Psoas muscle (tissue), 8 donors: ENCODE results near the gene WNT10A. TPM values are rescaled to one million over a fixed set of nuclear protein-coding genes. Genes with fewer than 3 reads are reported as not detected.

ENCODE experiments used
- ATAC-seq, 4 donors: fragments of 200-7000 bp; cut with Tn5 transposase; one replicate each; pipeline ENCODE4 v1.9.1; 2020; ENCODE audit warnings: moderate library complexity in 3 of 4, mild to moderate bottlenecking in 2 of 4
- DNase-seq, 2 donors: peaks; one replicate each; pipeline ENCODE4 v3.0.0-alpha.2; 2020
- H3K27ac ChIP-seq: fragments of 200-600 bp; one replicate; pipeline ENCODE4 v1.8.0; 2022
- H3K27me3 ChIP-seq, 3 donors: fragments of 200-600 bp in 1 of 3; one replicate each; pipeline versions ENCODE4 v1.6.1 to v1.8.0; 2013 to 2022; ENCODE audit warnings: low read length in 2 of 3, mild to moderate bottlenecking in 2 of 3, moderate library complexity in 1 of 3; ENCODE audit not compliant: insufficient read depth in 3 of 3
- H3K36me3 ChIP-seq, 2 donors: fragments of 200-600 bp in 1 of 2; one replicate each; pipeline versions ENCODE4 v1.6.1 to v1.8.0; 2013 to 2022; ENCODE audit warnings: low read depth in 1 of 2, mild to moderate bottlenecking in 1 of 2, moderate library complexity in 1 of 2; ENCODE audit not compliant: insufficient read depth in 1 of 2
- H3K4me1 ChIP-seq: fragments of 200-600 bp; one replicate; pipeline ENCODE4 v1.8.0; 2022
- H3K4me3 ChIP-seq: fragments of 200-600 bp; one replicate; pipeline ENCODE4 v1.8.0; 2022; ENCODE audit warnings: mild to moderate bottlenecking
- H3K9me3 ChIP-seq: fragments of 200-600 bp; one replicate; pipeline ENCODE4 v1.8.0; 2022
- CTCF ChIP-seq: fragments of 200-600 bp; IDR thresholded peaks from one replicate; pipeline ENCODE4 v1.8.0; 2022; ENCODE audit warnings: antibody characterized with exemption
- WGBS, 3 donors: extraction: QIAGEN DNeasy Blood & Tissue Kit; methylation state at CpG; one replicate each; pipeline versions ENCODE4 v1.1.6 to v1.1.7; 2013; 5-methylcytosine and 5-hydroxymethylcytosine counted together
- intact Hi-C, 2 donors: fragments of 100-400 bp; cut with DNase I; formaldehyde crosslinking; loops; one replicate each; pipeline versions ENCODE4 v1.11.0 to v1.14.2; 2022
- polyA plus RNA-seq, 3 donors: library from polyadenylated mRNA; stranded (reverse); fragments of 200-250 nt; gene quantifications; one replicate each; pipeline ENCODE4 v1.2.3, GENCODE V29; 2013
- total RNA-seq, 4 donors: library from RNA; stranded (reverse); fragmentation: NEBNext Ultra II Directional in 2 of 4; extraction: Animal tissue kit (Norgen Biotek cat#: 25700) in 2 of 4; gene quantifications; one replicate each; pipeline versions ENCODE4 v1.2.1 to v1.2.4, GENCODE V29; 2021 to 2023
- donor health status: healthy with polysubstance abuse.
- donor health status: DM: no; HTN: no; CAD: no; lungs with moderate emphysema.
- donor health status: Bipolar disorder and iron deficiency.
- donor health status: healthy.
- donor health status: DM: yes; HTN: yes; CAD: no.
- donor health status: DM: no; HTN: no; CAD: no.
- donor health status: DM: no; HTN: no; CAD: no.
- donor health status: DM: yes; HTN: yes; CAD: no.

The WNT10A gene
- total and polyA plus RNA-seq, 7 donors: 0.01 to 0.03 TPM; not detected in 5

- Histone ChIP-seq H3K9me3 (no peaks in the 10 kb centered on the region), H3K4me3 (no peak overlapping the region), H3K36me3 (no peaks in the 10 kb centered on the region), H3K27ac (no peak overlapping the region), H3K4me1 (no peaks in the 10 kb centered on the region), H3K27me3 (peaks cover 0 to 28% (median 22%) of the 10 kb centered on the region in 3 donors)
- ATAC-seq (no peak), DNase-seq (no peak)
- WGBS, 3 donors: 35 to 44% (median 37%) methylated on average over 6 of the region's 6 CpGs
- intact Hi-C loops: no loop called here
- no peak for TF ChIP-seq CTCF
These were observed 12.8 kb upstream of the WNT10A start for GRCh38 chr2:218867900-218868299.

DNA sequence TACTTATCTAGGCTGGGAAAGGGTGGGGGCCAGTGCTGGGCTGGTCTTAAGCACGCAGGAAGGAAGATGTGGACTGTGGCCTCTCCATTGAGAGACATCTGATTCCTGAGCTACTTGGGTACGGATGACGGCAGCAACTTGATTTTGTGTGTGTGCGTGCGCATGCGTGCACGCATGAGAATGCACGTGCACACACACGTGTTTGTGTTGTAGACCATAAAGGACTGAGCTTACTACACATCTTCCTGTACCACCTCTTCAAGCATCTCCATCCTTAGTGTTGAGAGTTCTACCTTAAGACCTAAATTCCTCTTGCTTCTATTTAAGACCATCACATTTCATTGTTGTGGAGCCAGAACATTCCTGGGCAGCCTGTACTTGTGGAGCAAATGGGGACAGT, 11.6 kb upstream of the WNT10A start:
- 68 to 79% (median 76%) methylated on average over 9 of the region's 9 CpGs for WGBS, 3 donors
- no peak overlapping the region for H3K27ac ChIP-seq
- no peak overlapping the region for H3K4me3 ChIP-seq
- TF ChIP-seq CTCF: no peak
- ATAC-seq (peak in 1 of 4 donors; percentile 42), DNase-seq (no peak)
- intact Hi-C loops: no loop called here
- H3K27me3 ChIP-seq: peaks cover 0 to 40% (median 30%) of the 10 kb centered on the region in 3 donors
- no peaks in the 10 kb centered on the region for H3K36me3 ChIP-seq
- no peaks in the 10 kb centered on the region for H3K9me3 ChIP-seq
- H3K4me1 ChIP-seq: no peaks in the 10 kb centered on the region

GRCh38 chr2:218870984-218871344, 9.7 kb upstream of the WNT10A start:
- H3K4me3 ChIP-seq: peak overlapping the region; percentile 46
- no peak for TF ChIP-seq CTCF
- no peaks in the 10 kb centered on the region for H3K9me3 ChIP-seq
- ATAC-seq (no peak), DNase-seq (peak in 1 of 2 donors; percentile 39)
- intact Hi-C loops: no loop called here
- WGBS, 3 donors: 14 to 17% (median 17%) methylated on average over 16 to 18 of the region's 18 CpGs
- H3K4me1 ChIP-seq: no peaks in the 10 kb centered on the region
- peaks cover 0 to 56% (median 34%) of the 10 kb centered on the region in 3 donors for H3K27me3 ChIP-seq
- no peaks in the 10 kb centered on the region for H3K36me3 ChIP-seq
- H3K27ac ChIP-seq: no peak overlapping the region

- Histone ChIP-seq H3K27me3 (peaks cover 0 to 57% (median 34%) of the 10 kb centered on the region in 3 donors), H3K27ac (no peak overlapping the region), H3K36me3 (no peaks in the 10 kb centered on the region), H3K4me1 (no peaks in the 10 kb centered on the region), H3K4me3 (peak overlapping the region; percentile 46), H3K9me3 (no peaks in the 10 kb centered on the region)
- WGBS, 3 donors: 3% methylated on average over 48 to 60 of the region's 60 CpGs
- no peak for ATAC-seq
- DNase-seq: no peak
- intact Hi-C loops: no loop called here
- no peak for TF ChIP-seq CTCF
These were observed 9.0 kb upstream of the WNT10A start for GRCh38 chr2:218871345-218872302.
